ENCODE data around the gene APLNR. TPM values are rescaled to one million over a fixed set of nuclear protein-coding genes. Genes with fewer than 3 reads are reported as not detected.

Gene APLNR
- total and polyA plus RNA-seq, 2 of the 4 experiments (the other 2 are of a cell fraction) = not detected

DNA sequence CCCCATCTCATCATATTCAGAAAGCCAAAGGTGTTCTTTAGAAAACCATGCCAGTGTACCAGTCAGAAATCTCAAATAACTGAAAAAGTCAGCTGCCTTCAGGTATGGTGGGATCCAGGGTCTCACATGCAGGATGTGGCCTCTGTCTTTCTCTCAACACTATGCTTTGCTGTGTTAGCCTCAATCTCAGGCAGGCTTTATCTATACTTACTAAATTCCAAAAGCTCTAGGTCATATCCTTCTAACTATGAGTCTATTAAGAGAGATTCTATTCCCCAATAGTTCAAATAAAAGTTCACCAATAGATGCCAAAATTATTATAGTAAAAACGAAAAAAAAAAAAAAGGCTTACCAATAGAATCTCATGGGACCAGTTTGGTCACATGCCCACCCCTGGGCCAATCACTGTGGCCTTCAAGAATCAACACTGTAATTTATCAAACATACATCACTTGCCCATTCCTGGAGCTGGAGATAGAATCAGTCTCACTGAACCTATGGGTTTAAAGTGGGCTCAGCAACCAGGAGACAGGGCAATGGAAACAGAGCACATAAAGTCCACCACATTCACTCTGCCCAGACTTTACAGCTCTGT lies 38.0 kb upstream of the APLNR start:
- ChIA-PET CTCF (interaction anchor here (0.7 kb wide), 1 partner anchor 86 kb away, joined by 3 read pairs; no protein-coding TSS in a partner anchor), POLR2A (ENCODE audit: unreplicated experiment) (interaction anchor here (0.6 kb wide), 1 partner anchor 25 kb away, joined by 6 read pairs; no protein-coding TSS in a partner anchor)
- H4K8ac ChIP-seq (ENCODE audit: low read depth in 2 of 2, low read length in 2 of 2) = peak overlapping the region; percentile 23 to 70; a peak in 2 of 4 replicates
- in situ Hi-C loops (cut with MboI; ENCODE audit: low sequenced_read_pairs) = no loop called here
- H3K56ac ChIP-seq (ENCODE audit: extremely low read depth, insufficient read depth, low read length) = no peak overlapping the region
- no peak overlapping the region for H3K4me2 ChIP-seq (ENCODE audit: low read depth, low read length)
- H3K23ac ChIP-seq (ENCODE audit: low read depth, low read length) = peak overlapping the region; percentile 8; the same call in 1 of the 2 replicates
- no peaks in the 10 kb centered on the region for H3K79me1 ChIP-seq (ENCODE audit: low read depth in 1 of 2, low read length in 2 of 2)
- H3K27me3 ChIP-seq (ENCODE audit: control insufficient read depth, insufficient read depth, low read length) = no peaks in the 10 kb centered on the region
- H2AK9ac ChIP-seq (replicated peaks; ENCODE audit: low read depth, low read length, poor library complexity) = no peak overlapping the region
- TF ChIP-seq, protein P1, sequence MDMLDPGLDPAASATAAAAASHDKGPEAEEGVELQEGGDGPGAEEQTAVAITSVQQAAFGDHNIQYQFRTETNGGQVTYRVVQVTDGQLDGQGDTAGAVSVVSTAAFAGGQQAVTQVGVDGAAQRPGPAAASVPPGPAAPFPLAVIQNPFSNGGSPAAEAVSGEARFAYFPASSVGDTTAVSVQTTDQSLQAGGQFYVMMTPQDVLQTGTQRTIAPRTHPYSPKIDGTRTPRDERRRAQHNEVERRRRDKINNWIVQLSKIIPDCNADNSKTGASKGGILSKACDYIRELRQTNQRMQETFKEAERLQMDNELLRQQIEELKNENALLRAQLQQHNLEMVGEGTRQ (IDR thresholded peaks at IDR 0.05; ENCODE audit: low read depth, low read length) = peak; percentile 81
- TF ChIP-seq, protein P2, sequence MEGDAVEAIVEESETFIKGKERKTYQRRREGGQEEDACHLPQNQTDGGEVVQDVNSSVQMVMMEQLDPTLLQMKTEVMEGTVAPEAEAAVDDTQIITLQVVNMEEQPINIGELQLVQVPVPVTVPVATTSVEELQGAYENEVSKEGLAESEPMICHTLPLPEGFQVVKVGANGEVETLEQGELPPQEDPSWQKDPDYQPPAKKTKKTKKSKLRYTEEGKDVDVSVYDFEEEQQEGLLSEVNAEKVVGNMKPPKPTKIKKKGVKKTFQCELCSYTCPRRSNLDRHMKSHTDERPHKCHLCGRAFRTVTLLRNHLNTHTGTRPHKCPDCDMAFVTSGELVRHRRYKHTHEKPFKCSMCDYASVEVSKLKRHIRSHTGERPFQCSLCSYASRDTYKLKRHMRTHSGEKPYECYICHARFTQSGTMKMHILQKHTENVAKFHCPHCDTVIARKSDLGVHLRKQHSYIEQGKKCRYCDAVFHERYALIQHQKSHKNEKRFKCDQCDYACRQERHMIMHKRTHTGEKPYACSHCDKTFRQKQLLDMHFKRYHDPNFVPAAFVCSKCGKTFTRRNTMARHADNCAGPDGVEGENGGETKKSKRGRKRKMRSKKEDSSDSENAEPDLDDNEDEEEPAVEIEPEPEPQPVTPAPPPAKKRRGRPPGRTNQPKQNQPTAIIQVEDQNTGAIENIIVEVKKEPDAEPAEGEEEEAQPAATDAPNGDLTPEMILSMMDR (conservative IDR thresholded peaks at IDR 0.05; ENCODE audit: low read depth, low read length) = no peak
- TF ChIP-seq CHD1 (IDR thresholded peaks at IDR 0.05; ENCODE audit: low read depth, low read length) (no peak), RFX5 (IDR thresholded peaks at IDR 0.05; ENCODE audit: low read depth, low read length) (no peak), RCOR1 (IDR thresholded peaks at IDR 0.05; ENCODE audit: insufficient replicate concordance, low read length) (no peak)
- peaks cover 11% of the 10 kb centered on the region for H3K9me1 ChIP-seq (ENCODE audit: insufficient read depth, low read length)
- H3K18ac ChIP-seq (ENCODE audit: low read depth, low read length) = peak overlapping the region; percentile 65
- peak overlapping the region; percentile 52 for H4K5ac ChIP-seq (ENCODE audit: low read depth, low read length)
- peak overlapping the region; percentile 38 for H3K14ac ChIP-seq (replicated peaks; ENCODE audit: low read depth, low read length)
- peak overlapping the region; percentile 17; the same call in 1 of the 2 replicates for H3K27ac ChIP-seq (ENCODE audit: insufficient read depth, low read length)
- H3K9me3 ChIP-seq (ENCODE audit: control insufficient read depth, insufficient read depth, low read length) = peaks cover 5% of the 10 kb centered on the region
- no TSS peak for BruUV-seq (replicated peaks)
- peak overlapping the region; percentile 64 for H3K4ac ChIP-seq (ENCODE audit: low read depth, low read length)
- peak overlapping the region; percentile 88 for H2BK20ac ChIP-seq (ENCODE audit: low read depth, low read length)
- peak overlapping the region; percentile 49 for H2AFZ ChIP-seq (replicated peaks; ENCODE audit: low read length, poor library complexity)
- H3K4me1 ChIP-seq (ENCODE audit: control insufficient read depth, insufficient read depth, low read length) = peaks cover 25% of the 10 kb centered on the region
- dilution Hi-C loops (cut with HindIII; ENCODE audit: low sequenced_read_pairs, unreplicated experiment) = no loop called here
- H2BK120ac ChIP-seq (ENCODE audit: low read depth, low read length) = peak overlapping the region; percentile 76
- H4K20me1 ChIP-seq (ENCODE audit: insufficient read depth, low read length) = no peaks in the 10 kb centered on the region
- H2BK5ac ChIP-seq (ENCODE audit: low read depth, low read length, poor library complexity, severe bottlenecking) = peak overlapping the region; percentile 12
- no peak overlapping the region for H3K9ac ChIP-seq (ENCODE audit: low read depth, low read length)
- peak overlapping the region; percentile 82; the same call in 2 of the 3 replicates for H2BK15ac ChIP-seq (ENCODE audit: low read depth, low read length)
- DNase-seq (peak; percentile 51), ATAC-seq (ENCODE audit: low read depth) (0 out of 2 replicates have a peak, but pooled peaks have one; percentile 10)
- intact Hi-C loops (cut with micrococcal nuclease) = no loop called here
- peak overlapping the region; percentile 30; the same call in 1 of the 2 replicates for H4K91ac ChIP-seq (ENCODE audit: insufficient read depth, low read depth, low read length)
- no peak overlapping the region for H3K4me3 ChIP-seq (ENCODE audit: insufficient read depth, low read depth, low read length)
- H2AK5ac ChIP-seq (ENCODE audit: low read depth, low read length) = peak overlapping the region; percentile 56; the same call in 1 of the 2 replicates
- WGBS, 2 experiments (ENCODE audit: extremely low coverage in 2 of 2, insufficient read length in 1 of 2) = no CpG with 5 or more reads among the region's 1 CpG
- H3K36me3 ChIP-seq (ENCODE audit: control insufficient read depth, insufficient read depth, low read length) = no peaks in the 10 kb centered on the region

Measured in IMR-90 (cell line).